Activated T-helper 1 cell treated with Interleukin-2 at 50 U/mL for 16 hours (primary cell): Measurements from ENCODE around the gene PERCC1.
"Not testable (repeated sequence)": the region's sequence is repeated elsewhere in the genome, so short reads cannot be mapped to it uniquely, and the experiment has no call there.

Source experiments
- DNase-seq: peaks from one replicate; pipeline ENCODE4 v3.0.0-alpha.2; 2020; ENCODE audit warnings: low read depth

The PERCC1 gene

DNA sequence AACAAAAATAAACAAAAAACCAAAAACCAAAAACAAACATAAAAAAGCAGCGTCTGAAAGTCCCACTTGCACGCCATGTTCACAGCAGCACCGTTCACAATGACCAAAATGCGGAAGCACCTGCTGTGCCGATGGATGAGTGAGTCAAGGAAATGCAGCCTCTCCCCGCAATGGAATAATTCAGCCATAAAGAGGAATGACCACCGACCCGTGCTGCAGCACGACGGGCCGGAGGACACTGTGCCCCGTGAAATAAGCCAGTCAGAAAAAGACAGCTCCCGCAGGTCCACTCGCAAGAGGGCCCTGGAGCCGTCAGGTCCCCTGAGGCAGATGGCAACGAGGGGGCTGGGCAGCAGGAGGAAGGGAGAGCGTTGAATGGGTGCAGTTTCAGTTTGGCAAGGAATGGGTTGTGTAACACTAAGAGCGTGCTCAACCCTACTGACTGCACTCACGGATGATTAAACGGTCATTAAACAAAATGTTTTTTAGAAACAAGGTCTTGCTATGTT is 38.9 kb downstream of the PERCC1 start:
- no peak for DNase-seq

DNA sequence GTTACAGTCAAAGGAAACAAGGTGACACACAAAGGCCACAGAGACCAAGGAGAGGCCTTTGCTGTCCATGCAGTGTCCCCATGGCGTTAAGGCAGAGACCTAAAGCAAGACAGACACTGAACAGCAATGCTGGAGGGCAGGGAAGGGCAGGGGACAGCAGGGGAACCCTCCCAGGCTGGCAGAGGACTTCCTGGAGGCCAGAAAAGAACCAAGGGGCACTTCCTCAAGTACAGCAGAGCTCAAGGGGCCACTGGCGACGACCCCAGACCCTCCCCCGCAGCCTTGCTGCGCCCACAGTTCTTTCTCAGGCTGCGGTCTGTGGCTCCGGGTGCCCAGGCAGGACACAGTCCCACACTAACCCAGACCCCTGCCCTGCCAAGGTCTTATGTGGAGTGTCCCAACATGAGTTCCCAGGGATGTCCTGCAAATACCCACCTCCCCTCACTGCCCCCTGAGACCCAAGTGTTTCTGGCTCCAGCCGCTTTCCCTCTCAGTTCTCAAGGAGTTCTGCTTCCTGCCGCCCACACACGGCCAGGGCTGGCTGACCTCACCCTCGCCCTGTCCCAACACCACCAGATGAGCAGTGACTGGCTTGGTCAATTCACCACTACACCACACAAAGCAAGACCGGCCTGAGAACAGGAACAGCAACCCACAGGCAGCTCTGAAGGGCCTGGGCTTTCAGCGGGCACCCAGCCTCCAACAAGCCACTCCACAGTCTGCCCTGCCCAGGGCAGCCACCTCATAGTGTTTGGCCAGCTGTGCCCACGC is 39.8 kb downstream of the PERCC1 start:
- no peak for DNase-seq

DNA sequence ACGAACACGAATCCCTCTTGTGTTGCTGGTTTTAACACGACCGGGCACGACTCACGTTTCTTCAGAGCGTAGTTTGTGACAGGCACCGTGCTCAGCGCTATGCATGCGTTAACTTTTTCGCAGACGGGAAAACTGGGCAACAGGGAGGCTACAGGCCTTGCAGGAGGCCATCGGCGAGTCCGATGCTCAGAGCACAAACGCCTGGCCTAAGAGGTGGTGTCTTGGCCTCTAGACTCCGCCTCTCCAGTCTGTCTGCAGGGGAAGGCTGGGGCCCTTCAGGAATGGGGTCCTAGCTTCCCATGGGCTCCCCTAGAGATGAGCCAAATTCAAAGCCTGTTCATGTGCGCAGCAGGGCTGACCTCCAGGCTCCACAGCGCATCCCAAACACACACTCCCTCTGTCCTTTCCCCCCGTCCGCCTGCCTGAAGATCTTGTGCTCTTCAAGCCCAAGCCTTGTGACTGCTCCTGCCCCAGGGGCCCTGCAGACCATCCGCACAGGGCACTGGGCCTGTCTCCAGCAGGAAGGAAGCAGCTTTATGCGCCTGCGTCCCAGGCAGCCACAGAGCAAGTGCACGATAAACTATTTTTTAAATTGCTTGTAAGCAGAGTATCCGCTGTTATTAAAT is 40.8 kb downstream of the PERCC1 start:
- DNase-seq: no peak

DNA sequence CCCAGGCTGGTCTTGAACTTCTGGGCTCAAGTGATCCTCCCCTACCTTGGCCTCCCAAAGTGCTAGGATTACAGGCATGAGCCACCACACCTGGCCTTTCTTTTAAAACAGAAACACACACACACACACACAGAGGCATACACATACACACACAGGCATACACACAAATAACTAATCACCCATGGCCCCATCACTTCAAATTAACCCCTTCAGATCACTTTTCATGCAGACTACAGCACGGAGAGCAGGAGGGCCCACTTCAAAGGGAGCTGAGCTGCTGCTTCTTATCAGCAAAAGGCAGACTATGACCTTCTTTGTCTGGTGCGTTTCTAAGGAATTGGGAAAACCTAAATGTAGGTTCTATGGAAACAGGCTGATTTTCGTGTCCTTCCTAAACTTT is 42.1 kb downstream of the PERCC1 start:
- no peak for DNase-seq

DNA sequence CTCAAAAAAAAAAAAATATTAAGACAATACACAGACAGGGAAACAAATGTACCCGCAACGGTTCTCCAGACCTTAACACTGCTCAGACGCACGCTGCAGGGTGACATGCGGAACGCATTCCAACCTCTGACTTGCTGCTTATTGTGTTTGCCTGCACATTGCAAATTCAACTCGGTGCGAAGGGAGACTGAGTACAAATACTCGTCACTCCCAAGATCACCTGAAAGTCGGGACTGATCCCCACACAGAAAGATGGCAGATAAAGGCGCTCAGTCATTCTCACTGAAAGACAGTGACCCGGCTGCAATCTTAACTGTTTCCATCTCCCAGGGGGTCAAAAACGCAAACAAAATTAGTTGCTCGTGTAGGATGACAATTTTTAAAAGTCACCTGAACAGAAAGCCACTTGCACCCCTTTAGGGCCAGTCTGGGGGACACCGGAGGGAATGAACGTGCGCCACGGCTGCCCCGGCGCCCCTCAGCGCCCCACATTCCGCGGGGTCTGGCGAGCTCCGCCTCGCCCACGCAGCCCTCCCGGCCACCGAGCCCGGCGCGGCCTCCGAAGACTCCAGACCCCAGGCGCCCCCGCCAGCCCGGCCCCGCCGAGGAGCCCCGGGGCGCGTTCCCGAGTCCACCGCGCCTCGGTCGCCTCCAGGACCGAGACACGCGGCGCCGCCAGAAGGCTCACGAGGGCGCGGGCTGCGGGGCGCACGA is 43.4 kb downstream of the PERCC1 start:
- no peak for DNase-seq

DNA sequence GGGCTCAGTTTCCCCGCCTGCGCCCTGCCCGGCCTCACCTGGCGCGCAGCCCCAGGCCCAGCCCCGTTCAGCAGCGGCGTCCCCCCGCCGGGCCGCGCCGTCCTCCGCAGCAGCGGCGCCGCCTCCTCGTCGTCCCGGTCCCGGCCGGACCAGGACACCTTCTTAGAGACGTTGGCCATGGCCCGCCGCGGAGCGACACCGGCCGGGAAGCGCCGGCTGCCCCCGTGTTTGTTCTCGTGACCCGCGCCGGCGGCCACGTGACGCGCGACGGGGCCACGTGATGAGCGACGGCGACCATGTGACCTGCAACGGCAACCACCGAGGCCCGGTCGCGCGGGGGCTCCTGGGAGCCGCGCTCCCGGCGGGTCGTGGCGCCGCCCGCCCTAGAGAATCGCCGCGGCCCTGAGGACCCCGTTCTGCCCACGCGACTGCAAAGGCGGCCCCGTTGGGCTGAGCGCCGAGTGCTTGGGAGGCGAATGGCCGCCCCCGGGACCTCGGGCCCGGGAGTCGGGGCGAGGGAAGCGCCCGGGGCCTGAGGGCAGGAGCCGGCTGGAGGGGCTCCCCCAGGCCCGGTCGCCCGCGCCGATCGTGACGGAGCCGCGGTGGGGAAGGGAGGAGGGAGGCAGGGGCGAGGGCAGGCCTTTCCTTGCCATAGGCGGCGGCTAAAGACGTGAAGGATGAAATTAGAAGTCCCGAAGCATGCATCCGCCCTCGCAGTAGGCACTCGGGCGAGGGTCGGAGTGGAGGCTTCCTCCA is 44.1 kb downstream of the PERCC1 start, which contains the start of gene CLCN7:
Gene CLCN7 (minus strand): TSS at position 233 of the 756 bp plus-strand sequence. CDS start 54 bp downstream, at position 179.
- peak; percentile 81 for DNase-seq

DNA sequence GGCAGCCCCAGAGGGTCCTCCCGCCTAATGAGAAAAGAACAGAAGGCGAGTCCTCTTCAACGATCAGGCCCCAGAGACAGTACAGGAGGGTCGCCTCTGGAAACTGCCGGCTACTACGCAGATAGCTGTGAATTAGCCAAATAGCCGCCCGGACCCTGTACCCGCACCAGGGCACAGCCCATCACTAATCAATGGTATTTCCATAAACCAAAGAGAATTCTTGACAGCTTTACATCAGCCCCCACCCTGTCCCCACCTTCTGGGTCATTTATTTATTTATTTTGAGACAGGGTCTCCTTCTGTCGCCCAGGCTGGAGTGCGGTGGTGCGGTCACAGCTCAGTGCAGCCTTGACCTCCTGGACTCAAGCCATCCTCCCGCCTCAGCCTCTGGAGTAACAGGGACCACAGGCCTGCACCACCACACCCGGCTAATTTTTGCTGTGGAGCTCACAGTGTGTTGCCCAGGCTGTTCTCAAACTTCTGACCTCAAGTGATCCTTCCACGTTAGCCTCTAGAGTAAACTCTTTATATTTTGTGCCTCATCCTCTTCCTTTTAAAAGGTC is 44.8 kb downstream of the PERCC1 start:
- no peak for DNase-seq

DNA sequence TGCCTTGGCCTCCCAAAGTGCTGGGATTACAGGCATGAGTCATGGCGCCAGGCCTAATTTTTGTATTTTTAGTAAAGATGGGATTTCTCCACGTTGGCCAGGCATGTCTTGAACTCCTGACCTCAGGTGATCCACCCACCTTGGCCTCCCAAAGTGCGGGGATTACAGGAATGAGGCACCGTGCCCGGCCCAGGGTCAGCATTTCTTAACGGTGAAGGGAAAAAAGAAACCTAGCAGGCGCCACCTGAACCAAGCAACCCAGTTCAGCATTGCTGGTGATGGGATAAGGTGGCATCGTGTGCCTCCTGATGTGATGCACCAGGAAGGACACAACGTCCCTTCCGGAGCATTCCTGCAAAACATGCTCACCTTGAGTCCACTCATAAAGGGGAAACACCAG is 46.2 kb downstream of the PERCC1 start:
- no peak for DNase-seq

DNA sequence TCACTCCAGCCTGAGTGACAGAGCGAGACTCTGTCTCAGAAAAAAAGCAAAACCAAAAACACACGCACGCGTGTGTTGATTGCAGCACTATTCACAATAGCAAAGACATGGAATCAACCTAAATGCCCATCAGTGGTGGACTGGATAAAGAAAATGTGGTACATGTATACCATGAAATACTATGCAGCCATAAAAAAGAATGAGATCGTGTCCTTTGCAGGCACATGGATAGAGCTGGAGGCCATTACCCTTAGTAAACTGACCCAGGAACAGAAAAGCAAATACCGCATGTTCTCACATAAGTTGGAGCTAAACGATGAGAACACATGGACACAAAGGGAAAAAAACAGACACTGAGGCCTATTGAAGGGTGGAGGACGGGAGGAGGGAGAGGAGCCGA is 48.1 kb downstream of the PERCC1 start:
- not testable (repeated sequence) for DNase-seq

DNA sequence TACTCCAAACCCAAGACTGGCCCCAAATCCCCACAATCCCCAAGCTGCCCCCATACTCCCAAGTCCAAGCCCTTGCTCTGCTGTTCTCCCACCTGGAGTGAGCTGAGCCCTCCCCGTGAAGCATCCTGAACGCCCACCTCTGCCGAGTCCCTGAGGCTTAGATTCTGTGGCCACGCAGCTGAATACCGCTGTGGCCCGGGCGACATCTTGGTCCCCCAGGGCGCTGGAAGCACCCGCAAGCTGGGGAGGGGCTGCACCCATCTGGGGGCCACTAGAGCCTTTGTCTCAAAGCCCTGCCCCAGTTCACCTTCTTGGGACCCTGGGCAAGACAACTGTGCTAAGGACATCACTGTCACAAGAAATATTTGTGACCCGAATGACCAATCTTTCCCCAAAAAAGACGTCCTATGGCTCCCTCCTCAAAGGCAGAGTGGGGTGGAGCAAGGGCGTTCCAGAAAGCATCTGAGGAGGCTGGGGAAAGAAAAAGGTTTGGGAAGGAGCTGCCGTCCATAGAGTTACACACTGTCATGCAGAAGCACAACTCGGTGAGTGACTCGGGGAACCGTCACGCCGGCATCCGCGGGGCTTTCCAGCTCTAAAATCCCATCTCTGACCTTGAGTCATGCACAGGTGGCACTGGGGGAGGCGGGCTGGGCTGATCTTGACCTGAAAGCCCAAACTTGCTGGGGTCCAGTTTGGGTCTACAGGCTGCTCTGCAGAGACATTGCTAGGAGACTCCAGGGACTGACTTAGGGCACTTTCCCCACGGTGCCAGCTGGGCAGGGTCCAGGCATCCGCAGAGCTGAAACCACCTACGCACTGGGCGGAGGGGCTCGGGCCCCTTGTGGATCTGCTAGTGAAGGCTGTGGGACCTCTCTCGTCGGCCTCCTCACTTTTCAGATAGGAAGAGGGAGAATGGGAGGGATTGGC is 51.3 kb downstream of the PERCC1 start:
- no peak for DNase-seq
